GM23248 (cell line): ENCODE measurements around the gene PPP2R1B.

Source experiments
- EZH2 ChIP-seq: fragments of 200-600 bp; sonication (generic); IDR thresholded peaks from 2 replicates; pipeline ENCODE4 v1.6.1; 2018; ENCODE audit warnings: antibody characterized with exemption, mild to moderate bottlenecking; ENCODE audit not compliant: insufficient read depth, poor library complexity, severe bottlenecking
- EZH2phosphoT487 ChIP-seq: fragments of 200-600 bp; sonication (generic); IDR thresholded peaks from 2 replicates; pipeline ENCODE4 v1.6.1; 2018; ENCODE audit warnings: antibody characterized with exemption, moderate library complexity, mild to moderate bottlenecking, low read depth; ENCODE audit not compliant: insufficient read depth

DNA sequence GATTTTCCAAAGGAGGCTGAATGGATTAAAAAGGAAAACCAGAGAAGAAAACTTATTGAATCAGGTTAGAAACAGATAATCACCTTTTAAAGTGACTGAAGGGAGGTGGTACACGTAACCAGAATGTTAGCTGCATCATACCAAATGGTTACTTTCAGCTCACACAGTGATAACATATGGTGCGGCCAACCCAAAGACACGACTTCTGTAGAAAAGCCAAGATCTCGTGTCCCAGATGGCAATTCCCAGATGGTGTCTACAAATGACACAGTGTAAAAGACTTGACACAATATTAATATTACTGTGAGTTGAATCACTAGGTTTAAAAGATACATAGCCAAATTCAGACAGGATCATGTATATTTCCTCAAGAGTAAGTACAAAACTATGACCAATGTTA, 5.2 kb downstream of the PPP2R1B start:
- TF ChIP-seq EZH2 (no peak), EZH2phosphoT487 (no peak)
